PC-3 (cell line): ENCODE data around the gene MRPL28. TPM values are rescaled to one million over a fixed set of nuclear protein-coding genes. Genes with fewer than 3 reads are reported as not detected.

ENCODE experiments used
- ATAC-seq: fragments of 200-7000 bp; cut with Tn5 transposase; 2 replicates; pipeline ENCODE4 v1.9.1; 2020; ENCODE audit warnings: mild to moderate bottlenecking, moderate library complexity
- BruUV-seq: library from RNA; stranded (reverse); fragments of 400-500 nt; replicated peaks from 2 replicates; lab custom pipeline; 2021; lab: Mats Ljungman, UMichigan
- CTCF ChIA-PET: fragments of 300-600 bp; sonication (Branson Sonifier 250); formaldehyde crosslinking; loops from one replicate; lab custom pipeline; 2022; ENCODE audit warnings: antibody characterized with exemption; lab: Charles Lee
- POLR2A ChIA-PET: fragments of 300-600 bp; sonication (Branson Sonifier 250); formaldehyde crosslinking; loops from one replicate; lab custom pipeline; 2022; ENCODE audit warnings: antibody characterized with exemption; ENCODE audit not compliant: unreplicated experiment; lab: Charles Lee
- DNase-seq: peaks from one replicate; pipeline ENCODE4 v3.0.0-alpha.2; 2015
- H2AFZ ChIP-seq: fragments of 300-600 bp; sonication (generic); 2 replicates; pipeline ENCODE4 v1.6.0; 2016; ENCODE audit warnings: antibody characterized with exemption, low read length
- H3F3A ChIP-seq: fragments of 300-600 bp; sonication (generic); one replicate; pipeline ENCODE4 v1.6.0; 2017; ENCODE audit warnings: antibody characterized with exemption, low read length, control low read depth, mild to moderate bottlenecking; ENCODE audit not compliant: unreplicated experiment
- H3K27ac ChIP-seq: fragments of 300-600 bp; sonication (generic); 2 replicates; pipeline ENCODE4 v1.5.1; 2016; ENCODE audit warnings: mild to moderate bottlenecking, low read length
- H3K27me3 ChIP-seq: fragments of 300-600 bp; sonication (generic); 2 replicates; pipeline ENCODE4 v1.6.1; 2016; ENCODE audit warnings: low read length, mixed read lengths
- H3K36me3 ChIP-seq: fragments of 300-600 bp; sonication (generic); 2 replicates; pipeline ENCODE4 v1.6.1; 2016; ENCODE audit warnings: low read depth, mixed run types, low read length, mixed read lengths
- H3K4me1 ChIP-seq: fragments of 300-600 bp; sonication (generic); 2 replicates; pipeline ENCODE4 v1.5.1; 2016; ENCODE audit warnings: low read length; ENCODE audit not compliant: insufficient read depth
- H3K4me2 ChIP-seq: fragments of 300-600 bp; sonication (generic); 2 replicates; pipeline ENCODE4 v1.6.0; 2016; ENCODE audit warnings: low read length
- H3K4me3 ChIP-seq: fragments of 300-600 bp; sonication (generic); 2 replicates; pipeline ENCODE4 v1.5.1; 2016; ENCODE audit warnings: mild to moderate bottlenecking, low read length, mixed read lengths
- H3K79me2 ChIP-seq: fragments of 300-600 bp; sonication (generic); 2 replicates; pipeline ENCODE4 v1.6.1; 2017; ENCODE audit warnings: low read length, mixed read lengths
- H3K9ac ChIP-seq: fragments of 300-600 bp; sonication (generic); 2 replicates; pipeline ENCODE4 v1.6.0; 2016; ENCODE audit warnings: mild to moderate bottlenecking, low read length
- H3K9me2 ChIP-seq: fragments of 300-600 bp; sonication (generic); replicated peaks from 2 replicates; pipeline ENCODE4 v1.6.1; 2016; ENCODE audit warnings: mixed run types, low read length, mixed read lengths
- H3K9me3 ChIP-seq: fragments of 300-600 bp; sonication (generic); 2 replicates; pipeline ENCODE4 v1.6.1; 2016; ENCODE audit warnings: low read length, mixed read lengths
- H4K20me1 ChIP-seq: fragments of 300-600 bp; sonication (generic); 2 replicates; pipeline ENCODE4 v1.6.1; 2016; ENCODE audit warnings: low read length, mixed read lengths
- CTCF ChIP-seq: fragments of 300-600 bp; sonication (generic); conservative IDR thresholded peaks from 2 replicates; pipeline ENCODE4 v1.5.1; 2017; ENCODE audit warnings: antibody characterized with exemption, low read depth, mild to moderate bottlenecking, low read length
- EZH2 ChIP-seq: fragments of 300-600 bp; sonication (generic); IDR thresholded peaks from one replicate; pipeline ENCODE4 v1.6.1; 2017; ENCODE audit warnings: antibody characterized with exemption, mild to moderate bottlenecking, low read length; ENCODE audit not compliant: unreplicated experiment
- EZH2phosphoT487 ChIP-seq: fragments of 300-600 bp; sonication (generic); IDR thresholded peaks from 2 replicates; pipeline ENCODE4 v1.6.1; 2018; ENCODE audit warnings: mild to moderate bottlenecking, antibody characterized with exemption, low read length, borderline replicate concordance
- intact Hi-C: fragments of 100-400 bp; cut with micrococcal nuclease; formaldehyde crosslinking; loops from 2 replicates; pipeline ENCODE4 v1.9.0; 2023
- total RNA-seq: library from RNA; depleted of rRNA; stranded (reverse); fragments of >200 nt; gene quantifications from 2 replicates; pipeline ENCODE4 v1.2.3, GENCODE V29; 2014

MRPL28 gene
- total RNA-seq, 1 experiment from 2014 or later: 154 TPM

- H3K9me2 ChIP-seq: no peaks in the 10 kb centered on the region
- no peaks in the 10 kb centered on the region for H3K27me3 ChIP-seq
- peak overlapping the region; percentile 64 for H3K4me2 ChIP-seq
- ChIA-PET CTCF (interaction anchor here (0.5 kb wide), 1 partner anchor 174 kb away, joined by 3 read pairs; no protein-coding TSS in a partner anchor), POLR2A (no interaction called here)
- ATAC-seq (peak; percentile 35), DNase-seq (peak; percentile 57)
- no peak overlapping the region for H3K9ac ChIP-seq
- no peaks in the 10 kb centered on the region for H3K9me3 ChIP-seq
- no peaks in the 10 kb centered on the region for H4K20me1 ChIP-seq
- intact Hi-C loops: no loop called here
- no peak overlapping the region for H3K4me3 ChIP-seq
- H3K4me1 ChIP-seq: peaks cover 6% of the 10 kb centered on the region
- peaks cover 11% of the 10 kb centered on the region for H3K79me2 ChIP-seq
- no peak overlapping the region for H3K27ac ChIP-seq
- TF ChIP-seq EZH2 (no peak), CTCF (peak; percentile 29; the same call in 1 of the 2 replicates)
- H3F3A ChIP-seq: no peaks in the 10 kb centered on the region
- no TSS peak for BruUV-seq
- no peak overlapping the region for H2AFZ ChIP-seq
- H3K36me3 ChIP-seq: no peaks in the 10 kb centered on the region
Observed at GRCh38 chr16:397736-398332, 27.5 kb upstream of the MRPL28 start.

- no peak within 1 kb of the TSS for H3K27ac ChIP-seq
- peak; percentile 14 for DNase-seq
- no peaks in the 10 kb centered on the region for H3K9me3 ChIP-seq
- no peaks in the 10 kb centered on the region for H4K20me1 ChIP-seq
- H3K79me2 ChIP-seq: peaks cover 5% of the 10 kb centered on the region; the same call in 1 of the 2 replicates
- peak within 1 kb of the TSS; percentile 52; the same call in 1 of the 2 replicates for H3K9ac ChIP-seq
- no peaks in the 10 kb centered on the region for H3K36me3 ChIP-seq
- H3K9me2 ChIP-seq: no peaks in the 10 kb centered on the region
- CTCF ChIA-PET: no interaction called here
- no peaks in the 10 kb centered on the region for H3K27me3 ChIP-seq
- H3K4me3 ChIP-seq: peak within 1 kb of the TSS; percentile 65
- ATAC-seq: peak; percentile 10; the same call in 1 of the 2 replicates
- TF ChIP-seq EZH2phosphoT487 (no peak), CTCF (no peak), EZH2 (no peak)
- intact Hi-C loops: no loop called here
- peak within 1 kb of the TSS; percentile 91 for H3K4me2 ChIP-seq
- POLR2A ChIA-PET: no interaction called here
- H3F3A ChIP-seq: no peaks in the 10 kb centered on the region
- BruUV-seq: no TSS peak
- peaks cover 6% of the 10 kb centered on the region for H3K4me1 ChIP-seq
- H2AFZ ChIP-seq: peak within 1 kb of the TSS; percentile 74
Observed at GRCh38 chr16:397135-397661, 26.9 kb upstream of the MRPL28 start, which contains the start of gene NME4. Gene NME4 (plus strand): TSS chr16:397199. CDS start chr16:397223, 24 bp downstream.

GRCh38 chr16:396605-397004 lies 26.3 kb upstream of the MRPL28 start:
- DNase-seq: peak; percentile 54
- intact Hi-C loops: no loop called here
- H3K9me3 ChIP-seq: no peaks in the 10 kb centered on the region
- no peaks in the 10 kb centered on the region for H4K20me1 ChIP-seq
- no peaks in the 10 kb centered on the region for H3K9me2 ChIP-seq
- ChIA-PET CTCF (no interaction called here), POLR2A (no interaction called here)
- H3K27me3 ChIP-seq: no peaks in the 10 kb centered on the region
- no peak overlapping the region for H3K27ac ChIP-seq
- H2AFZ ChIP-seq: peak overlapping the region; percentile 74
- peaks cover 6% of the 10 kb centered on the region for H3K4me1 ChIP-seq
- H3K9ac ChIP-seq: no peak overlapping the region
- no peaks in the 10 kb centered on the region for H3K36me3 ChIP-seq
- peak overlapping the region; percentile 65 for H3K4me3 ChIP-seq
- peak; percentile 37 for ATAC-seq
- BruUV-seq: no TSS peak
- no peak for TF ChIP-seq EZH2
- no peak for TF ChIP-seq EZH2phosphoT487
- TF ChIP-seq CTCF: no peak
- no peaks in the 10 kb centered on the region for H3F3A ChIP-seq
- H3K4me2 ChIP-seq: peak overlapping the region; percentile 91
- peaks cover 4% of the 10 kb centered on the region; the same call in 1 of the 2 replicates for H3K79me2 ChIP-seq
